IPS DF 4.7 (cell line): ENCODE measurements around the gene PADI2.

Source experiments
- DNase-seq: peaks from one replicate; pipeline ENCODE4 v3.0.0-alpha.2; 2013; ENCODE audit warnings: low spot score; ENCODE audit errors: extremely low read depth

PADI2 gene

GRCh38 chr1:17113963-17114362, 5.3 kb downstream of the PADI2 start:
- DNase-seq, result no peak

GRCh38 chr1:17112496-17113236, 6.6 kb downstream of the PADI2 start:
- no peak for DNase-seq

GRCh38 chr1:17112076-17112475, 7.2 kb downstream of the PADI2 start:
- DNase-seq, result no peak

GRCh38 chr1:17110555-17110926, 8.7 kb downstream of the PADI2 start:
- no peak for DNase-seq

- DNase-seq, result no peak
These were observed 9.2 kb downstream of the PADI2 start for GRCh38 chr1:17109892-17110554.

- DNase-seq, result no peak
These were observed 10.5 kb downstream of the PADI2 start for GRCh38 chr1:17108786-17109185.

- no peak for DNase-seq
These were observed 10.9 kb downstream of the PADI2 start for GRCh38 chr1:17108360-17108759.

GRCh38 chr1:17104782-17105181, 14.5 kb downstream of the PADI2 start:
- no peak for DNase-seq

- no peak for DNase-seq
These were observed 17.0 kb downstream of the PADI2 start for GRCh38 chr1:17102232-17102631.

GRCh38 chr1:17101261-17101660, 18.0 kb downstream of the PADI2 start:
- no peak for DNase-seq

- DNase-seq, result no peak
These were observed 19.5 kb downstream of the PADI2 start for GRCh38 chr1:17099616-17100340.

GRCh38 chr1:17098446-17099317, 20.6 kb downstream of the PADI2 start:
- DNase-seq, result no peak

GRCh38 chr1:17097787-17098186, 21.5 kb downstream of the PADI2 start:
- no peak for DNase-seq

GRCh38 chr1:17097147-17097546, 22.1 kb downstream of the PADI2 start:
- no peak for DNase-seq

GRCh38 chr1:17096584-17096983, 22.7 kb downstream of the PADI2 start:
- no peak for DNase-seq

GRCh38 chr1:17095141-17095540, 24.1 kb downstream of the PADI2 start:
- DNase-seq, result no peak

GRCh38 chr1:17094664-17095063, 24.6 kb downstream of the PADI2 start:
- no peak for DNase-seq

GRCh38 chr1:17093822-17094393, 25.3 kb downstream of the PADI2 start:
- DNase-seq, result no peak

- no peak for DNase-seq
These were observed 28.0 kb downstream of the PADI2 start for GRCh38 chr1:17091252-17091651.

- DNase-seq, result no peak
These were observed 29.7 kb downstream of the PADI2 start for GRCh38 chr1:17089506-17089905.

GRCh38 chr1:17086751-17087150, 32.5 kb downstream of the PADI2 start:
- no peak for DNase-seq
